ENCODE data around the gene FGF6.
"Not testable (repeated sequence)": the region's sequence is repeated elsewhere in the genome, so short reads cannot be mapped to it uniquely, and the experiment has no call there.

FGF6 gene

GRCh38 chr12:4412056-4412455, 33.6 kb downstream of the FGF6 start:
- no peaks in the 10 kb centered on the region for H3K27me3 ChIP-seq (replicated peaks in 2 of 5; ENCODE audit: control insufficient read depth in 4 of 5, insufficient read depth in 5 of 5, low read length in 4 of 5)
- peaks cover 4 to 34% (median 25%) of the 10 kb centered on the region in 4 experiments for H3K4me1 ChIP-seq (ENCODE audit: control extremely low read depth in 1 of 4, control insufficient read depth in 4 of 4, insufficient read depth in 4 of 4, low read length in 3 of 4)
- H3K9me3 ChIP-seq (ENCODE audit: control extremely low read depth in 1 of 5, control insufficient read depth in 4 of 5, insufficient read depth in 2 of 5, low read depth in 1 of 5, low read length in 4 of 5), result no peaks in the 10 kb centered on the region
- ChIA-PET POLR2A (no interaction called here), CTCF (interaction anchor here (0.7 to 1.7 kb wide), 5 partner anchors 9 to 27 kb away, joined by 3 to 4 read pairs (median 3); no protein-coding TSS in a partner anchor)
- no peaks in the 10 kb centered on the region for H3K36me3 ChIP-seq (ENCODE audit: control insufficient read depth in 4 of 4, insufficient read depth in 4 of 4, low read length in 3 of 4)
- no peak for DNase-seq
- H3K27ac ChIP-seq (ENCODE audit: insufficient read depth in 1 of 2, low read depth in 1 of 2, low read length in 2 of 2, poor library complexity in 1 of 2, severe bottlenecking in 2 of 2), result no peak overlapping the region
- H3K4me3 ChIP-seq (ENCODE audit: control insufficient read depth in 1 of 7, extremely low read depth in 1 of 7, insufficient read depth in 4 of 7, low read depth in 2 of 7, low read length in 6 of 7), result no peak overlapping the region
- whole genome bisulfite sequencing (ENCODE audit: insufficient coverage), result 97% methylated on average over 3 of the region's 3 CpGs

GRCh38 chr12:4407136-4407535, 38.5 kb downstream of the FGF6 start:
- Histone ChIP-seq H3K4me1 (ENCODE audit: control extremely low read depth in 1 of 4, control insufficient read depth in 4 of 4, insufficient read depth in 4 of 4, low read length in 3 of 4) (no peaks in the 10 kb centered on the region), H3K27me3 (replicated peaks in 2 of 5; ENCODE audit: control insufficient read depth in 4 of 5, insufficient read depth in 5 of 5, low read length in 4 of 5) (no peaks in the 10 kb centered on the region), H3K4me3 (ENCODE audit: control insufficient read depth in 1 of 7, extremely low read depth in 1 of 7, insufficient read depth in 4 of 7, low read depth in 2 of 7, low read length in 6 of 7) (no peak overlapping the region), H3K27ac (ENCODE audit: insufficient read depth in 1 of 2, low read depth in 1 of 2, low read length in 2 of 2, poor library complexity in 1 of 2, severe bottlenecking in 2 of 2) (no peak overlapping the region), H3K36me3 (ENCODE audit: control insufficient read depth in 4 of 4, insufficient read depth in 4 of 4, low read length in 3 of 4) (no peaks in the 10 kb centered on the region), H3K9me3 (ENCODE audit: control extremely low read depth in 1 of 5, control insufficient read depth in 4 of 5, insufficient read depth in 2 of 5, low read depth in 1 of 5, low read length in 4 of 5) (peaks cover 0 to 2% (median 0%) of the 10 kb centered on the region in 5 experiments)
- ChIA-PET POLR2A (no interaction called here), CTCF (interaction anchor here (1.0 kb wide), 1 partner anchor 13 kb away, joined by 3 read pairs; no protein-coding TSS in a partner anchor)
- WGBS (ENCODE audit: insufficient coverage), result 97% methylated on average over 3 of the region's 3 CpGs
- no peak for DNase-seq

- not testable (repeated sequence) for H3K4me3 ChIP-seq (ENCODE audit: control insufficient read depth in 1 of 7, extremely low read depth in 1 of 7, insufficient read depth in 4 of 7, low read depth in 2 of 7, low read length in 6 of 7)
- CTCF ChIA-PET, result interaction anchor here (1.0 to 1.4 kb wide), 5 partner anchors 11 to 17 kb away, joined by 3 to 6 read pairs (median 4); no protein-coding TSS in a partner anchor
Observed at GRCh38 chr12:4404877-4405637, 40.6 kb downstream of the FGF6 start.

GRCh38 chr12:4402996-4403395, 42.6 kb downstream of the FGF6 start:
- WGBS (ENCODE audit: insufficient coverage), result 100% methylated on average over 1 of the region's 4 CpGs
- H3K27ac ChIP-seq (ENCODE audit: insufficient read depth in 1 of 2, low read depth in 1 of 2, low read length in 2 of 2, poor library complexity in 1 of 2, severe bottlenecking in 2 of 2), result no peak overlapping the region
- no peaks in the 10 kb centered on the region for H3K4me1 ChIP-seq (ENCODE audit: control extremely low read depth in 1 of 4, control insufficient read depth in 4 of 4, insufficient read depth in 4 of 4, low read length in 3 of 4)
- no peak overlapping the region for H3K4me3 ChIP-seq (ENCODE audit: control insufficient read depth in 1 of 7, extremely low read depth in 1 of 7, insufficient read depth in 4 of 7, low read depth in 2 of 7, low read length in 6 of 7)
- H3K27me3 ChIP-seq (replicated peaks in 2 of 5; ENCODE audit: control insufficient read depth in 4 of 5, insufficient read depth in 5 of 5, low read length in 4 of 5), result no peaks in the 10 kb centered on the region
- ChIA-PET POLR2A (no interaction called here), CTCF (interaction anchor here (1.0 to 1.8 kb wide), 3 partner anchors 9 to 138 kb away, joined by 3 to 6 read pairs (median 3); no protein-coding TSS in a partner anchor)
- no peaks in the 10 kb centered on the region for H3K36me3 ChIP-seq (ENCODE audit: control insufficient read depth in 4 of 4, insufficient read depth in 4 of 4, low read length in 3 of 4)
- peaks cover 0 to 2% (median 0%) of the 10 kb centered on the region in 5 experiments for H3K9me3 ChIP-seq (ENCODE audit: control extremely low read depth in 1 of 5, control insufficient read depth in 4 of 5, insufficient read depth in 2 of 5, low read depth in 1 of 5, low read length in 4 of 5)
- no peak for DNase-seq

More at GRCh38 chr12:4404877-4405637, 40.6 kb downstream of the FGF6 start:
- H3K27ac ChIP-seq (ENCODE audit: insufficient read depth in 1 of 2, low read depth in 1 of 2, low read length in 2 of 2, poor library complexity in 1 of 2, severe bottlenecking in 2 of 2); H3K36me3 ChIP-seq (ENCODE audit: control insufficient read depth in 4 of 4, insufficient read depth in 4 of 4, low read length in 3 of 4); POLR2A ChIA-PET; H3K9me3 ChIP-seq (ENCODE audit: control extremely low read depth in 1 of 5, control insufficient read depth in 4 of 5, insufficient read depth in 2 of 5, low read depth in 1 of 5, low read length in 4 of 5); DNase-seq; H3K27me3 ChIP-seq (replicated peaks in 2 of 5; ENCODE audit: control insufficient read depth in 4 of 5, insufficient read depth in 5 of 5, low read length in 4 of 5); H3K4me1 ChIP-seq (ENCODE audit: control extremely low read depth in 1 of 4, control insufficient read depth in 4 of 4, insufficient read depth in 4 of 4, low read length in 3 of 4): not testable (repeated sequence)
- 94% methylated on average over 6 of the region's 8 CpGs for WGBS (ENCODE audit: insufficient coverage)

GRCh38 chr12:4401117-4401516, 44.5 kb downstream of the FGF6 start:
- 100% methylated on average over 1 of the region's 3 CpGs for WGBS (ENCODE audit: insufficient coverage)
- Histone ChIP-seq H3K4me3 (ENCODE audit: control insufficient read depth in 1 of 7, extremely low read depth in 1 of 7, insufficient read depth in 4 of 7, low read depth in 2 of 7, low read length in 6 of 7) (no peak overlapping the region), H3K9me3 (ENCODE audit: control extremely low read depth in 1 of 5, control insufficient read depth in 4 of 5, insufficient read depth in 2 of 5, low read depth in 1 of 5, low read length in 4 of 5) (peaks cover 0 to 2% (median 0%) of the 10 kb centered on the region in 5 experiments), H3K4me1 (ENCODE audit: control extremely low read depth in 1 of 4, control insufficient read depth in 4 of 4, insufficient read depth in 4 of 4, low read length in 3 of 4) (no peaks in the 10 kb centered on the region), H3K36me3 (ENCODE audit: control insufficient read depth in 4 of 4, insufficient read depth in 4 of 4, low read length in 3 of 4) (no peaks in the 10 kb centered on the region), H3K27ac (ENCODE audit: insufficient read depth in 1 of 2, low read depth in 1 of 2, low read length in 2 of 2, poor library complexity in 1 of 2, severe bottlenecking in 2 of 2) (no peak overlapping the region), H3K27me3 (replicated peaks in 2 of 5; ENCODE audit: control insufficient read depth in 4 of 5, insufficient read depth in 5 of 5, low read length in 4 of 5) (no peaks in the 10 kb centered on the region)
- no peak for DNase-seq
- ChIA-PET POLR2A (no interaction called here), CTCF (interaction anchor here (1.2 kb wide), 1 partner anchor 15 kb away, joined by 3 read pairs; no protein-coding TSS in a partner anchor)

GRCh38 chr12:4395818-4396217, 49.8 kb downstream of the FGF6 start:
- CTCF ChIA-PET, result no interaction called here
- Histone ChIP-seq H3K9me3 (ENCODE audit: control extremely low read depth in 1 of 5, control insufficient read depth in 4 of 5, insufficient read depth in 2 of 5, low read depth in 1 of 5, low read length in 4 of 5) (no peaks in the 10 kb centered on the region), H3K27ac (ENCODE audit: insufficient read depth in 1 of 2, low read depth in 1 of 2, low read length in 2 of 2, poor library complexity in 1 of 2, severe bottlenecking in 2 of 2) (no peak overlapping the region), H3K27me3 (replicated peaks in 2 of 5; ENCODE audit: control insufficient read depth in 4 of 5, insufficient read depth in 5 of 5, low read length in 4 of 5) (no peaks in the 10 kb centered on the region), H3K36me3 (ENCODE audit: control insufficient read depth in 4 of 4, insufficient read depth in 4 of 4, low read length in 3 of 4) (no peaks in the 10 kb centered on the region), H3K4me1 (ENCODE audit: control extremely low read depth in 1 of 4, control insufficient read depth in 4 of 4, insufficient read depth in 4 of 4, low read length in 3 of 4) (peaks cover 3 to 27% (median 20%) of the 10 kb centered on the region in 4 experiments), H3K4me3 (ENCODE audit: control insufficient read depth in 1 of 7, extremely low read depth in 1 of 7, insufficient read depth in 4 of 7, low read depth in 2 of 7, low read length in 6 of 7) (no peak overlapping the region)
- peak in 2 of 3 donors; percentile 12 to 26 for DNase-seq
- POLR2A ChIA-PET, result no interaction called here
- 51% methylated on average over 2 of the region's 2 CpGs for WGBS (ENCODE audit: insufficient coverage)

GRCh38 chr12:4393211-4393610, 52.4 kb downstream of the FGF6 start:
- H3K27me3 ChIP-seq (replicated peaks in 2 of 5; ENCODE audit: control insufficient read depth in 4 of 5, insufficient read depth in 5 of 5, low read length in 4 of 5), result no peaks in the 10 kb centered on the region
- DNase-seq, result no peak
- H3K9me3 ChIP-seq (ENCODE audit: control extremely low read depth in 1 of 5, control insufficient read depth in 4 of 5, insufficient read depth in 2 of 5, low read depth in 1 of 5, low read length in 4 of 5), result no peaks in the 10 kb centered on the region
- peaks cover 3 to 47% (median 20%) of the 10 kb centered on the region in 4 experiments for H3K4me1 ChIP-seq (ENCODE audit: control extremely low read depth in 1 of 4, control insufficient read depth in 4 of 4, insufficient read depth in 4 of 4, low read length in 3 of 4)
- WGBS (ENCODE audit: insufficient coverage), result 97% methylated on average over 4 of the region's 5 CpGs
- POLR2A ChIA-PET, result interaction anchor here (1.0 kb wide), 1 partner anchor 22 kb away, joined by 3 read pairs; no protein-coding TSS in a partner anchor
- CTCF ChIA-PET, result interaction anchor here (1.0 to 1.3 kb wide), 2 partner anchors 9 to 10 kb away, joined by 3 to 4 read pairs; no protein-coding TSS in a partner anchor
- H3K36me3 ChIP-seq (ENCODE audit: control insufficient read depth in 4 of 4, insufficient read depth in 4 of 4, low read length in 3 of 4), result no peaks in the 10 kb centered on the region
- H3K27ac ChIP-seq (ENCODE audit: insufficient read depth in 1 of 2, low read depth in 1 of 2, low read length in 2 of 2, poor library complexity in 1 of 2, severe bottlenecking in 2 of 2), result no peak overlapping the region
- peak overlapping the region in 1 of 7 experiments; percentile 6 for H3K4me3 ChIP-seq (ENCODE audit: control insufficient read depth in 1 of 7, extremely low read depth in 1 of 7, insufficient read depth in 4 of 7, low read depth in 2 of 7, low read length in 6 of 7)
